VCaP (cell line): ENCODE measurements around the gene PRR29.

Source experiments
- H3K27ac ChIP-seq: fragments of 450-650 bp; 2 replicates; pipeline ENCODE4 v1.5.1; 2017
- TF ChIP-seq, protein P1 (sequence below): fragments of 450-650 bp; conservative IDR thresholded peaks from 2 replicates; pipeline ENCODE4 v1.5.1; 2017; ENCODE audit warnings: mild to moderate bottlenecking, moderate library complexity

The PRR29 gene

DNA sequence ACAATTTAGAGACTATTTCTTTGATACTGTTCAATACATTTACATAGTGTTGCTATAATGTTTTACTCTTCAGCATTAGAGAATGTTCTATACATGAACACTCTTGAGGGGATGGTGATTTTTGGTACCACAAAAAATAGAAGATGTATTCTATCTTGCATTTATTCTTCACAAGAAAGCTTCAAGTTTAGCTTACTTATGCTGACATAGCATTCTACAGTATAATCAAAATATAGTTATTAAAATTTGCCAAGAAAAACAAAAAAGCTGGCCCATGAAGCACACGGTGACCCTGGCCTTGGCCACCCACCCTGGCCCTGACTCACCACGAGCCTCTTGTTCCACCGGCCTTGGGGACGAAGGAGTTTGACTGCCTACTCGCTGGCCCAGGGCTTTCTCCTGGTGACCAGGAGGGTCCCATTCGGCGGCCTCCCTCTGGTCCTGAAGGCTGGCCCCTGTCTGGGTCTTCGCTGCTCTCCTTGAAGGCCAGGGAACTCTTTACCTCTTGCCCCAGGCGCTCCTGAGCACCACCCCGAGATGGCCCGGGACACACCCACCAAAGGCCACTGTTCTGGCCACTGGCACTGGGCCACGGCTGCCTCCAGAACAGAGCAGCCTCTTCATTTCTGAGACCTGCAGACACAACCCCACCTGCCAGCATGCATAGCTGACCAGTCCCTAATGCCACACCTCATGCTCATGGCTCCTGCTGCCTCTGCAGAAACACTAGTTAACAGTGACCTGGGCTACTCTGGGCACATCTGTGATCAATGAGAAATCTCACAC is 44.7 kb downstream of the PRR29 start:
- TF ChIP-seq, protein P1, sequence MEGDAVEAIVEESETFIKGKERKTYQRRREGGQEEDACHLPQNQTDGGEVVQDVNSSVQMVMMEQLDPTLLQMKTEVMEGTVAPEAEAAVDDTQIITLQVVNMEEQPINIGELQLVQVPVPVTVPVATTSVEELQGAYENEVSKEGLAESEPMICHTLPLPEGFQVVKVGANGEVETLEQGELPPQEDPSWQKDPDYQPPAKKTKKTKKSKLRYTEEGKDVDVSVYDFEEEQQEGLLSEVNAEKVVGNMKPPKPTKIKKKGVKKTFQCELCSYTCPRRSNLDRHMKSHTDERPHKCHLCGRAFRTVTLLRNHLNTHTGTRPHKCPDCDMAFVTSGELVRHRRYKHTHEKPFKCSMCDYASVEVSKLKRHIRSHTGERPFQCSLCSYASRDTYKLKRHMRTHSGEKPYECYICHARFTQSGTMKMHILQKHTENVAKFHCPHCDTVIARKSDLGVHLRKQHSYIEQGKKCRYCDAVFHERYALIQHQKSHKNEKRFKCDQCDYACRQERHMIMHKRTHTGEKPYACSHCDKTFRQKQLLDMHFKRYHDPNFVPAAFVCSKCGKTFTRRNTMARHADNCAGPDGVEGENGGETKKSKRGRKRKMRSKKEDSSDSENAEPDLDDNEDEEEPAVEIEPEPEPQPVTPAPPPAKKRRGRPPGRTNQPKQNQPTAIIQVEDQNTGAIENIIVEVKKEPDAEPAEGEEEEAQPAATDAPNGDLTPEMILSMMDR: no peak
- H3K27ac ChIP-seq: no peak overlapping the region

DNA sequence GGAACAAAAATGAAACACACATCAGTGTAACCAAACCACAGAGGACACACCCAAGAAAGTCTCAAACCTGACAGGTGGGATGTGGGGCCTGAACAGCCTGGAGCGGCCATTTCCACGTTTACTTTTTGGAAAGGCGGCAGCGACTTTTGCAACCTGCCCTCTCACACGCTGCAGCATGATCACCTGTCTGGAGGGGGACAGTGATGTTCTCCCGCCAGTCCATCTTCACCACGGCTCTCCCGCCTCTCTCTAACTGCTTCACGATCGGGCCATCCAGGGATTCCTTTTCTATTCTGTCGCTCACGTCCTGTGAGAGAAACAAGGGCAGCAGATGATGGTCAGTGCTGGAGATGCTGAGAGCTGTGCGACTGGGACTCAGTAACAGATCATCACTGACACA is 47.0 kb downstream of the PRR29 start:
- H3K27ac ChIP-seq: no peak overlapping the region
- TF ChIP-seq, protein P1: no peak

DNA sequence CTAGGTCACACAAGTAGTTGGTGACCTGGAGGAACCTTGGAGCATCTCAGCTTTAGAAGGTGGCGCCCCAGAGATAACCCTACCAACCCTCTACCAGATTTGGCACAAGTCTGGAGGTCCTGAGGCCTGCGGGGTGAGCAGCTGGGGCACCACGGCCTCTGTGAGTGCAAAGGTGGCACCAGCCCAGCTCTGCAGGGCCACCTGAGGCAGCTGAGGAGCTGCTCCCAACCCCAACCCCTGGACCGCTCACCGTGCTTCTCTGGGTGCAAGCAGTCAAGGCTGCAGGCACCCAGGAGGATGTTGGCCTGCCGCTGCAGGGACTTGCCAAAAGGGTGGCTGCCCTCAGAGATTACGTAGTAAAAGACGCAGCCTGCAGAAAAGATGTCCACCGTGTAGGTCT is 50.7 kb downstream of the PRR29 start:
- TF ChIP-seq, protein P1: no peak
- H3K27ac ChIP-seq: no peak overlapping the region

DNA sequence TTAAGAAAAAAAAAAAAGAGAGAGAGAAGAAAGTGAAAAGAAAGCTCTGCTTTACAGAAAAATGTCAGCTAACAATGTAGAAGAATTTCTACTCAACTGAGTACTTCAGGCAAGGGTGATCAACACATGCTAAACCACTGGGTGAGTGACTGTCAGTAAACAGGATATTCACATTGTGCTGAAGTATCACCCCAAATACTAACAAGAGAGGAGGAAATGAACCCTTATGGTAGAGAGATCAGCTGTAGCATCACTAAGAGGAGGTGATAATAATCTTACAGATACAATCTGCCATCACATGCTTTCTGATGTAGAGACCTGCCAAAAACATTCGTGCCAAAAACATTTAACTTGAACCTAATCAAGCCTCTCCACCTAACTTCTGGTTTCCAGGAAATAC is 53.0 kb downstream of the PRR29 start:
- peak overlapping the region; percentile 43 for H3K27ac ChIP-seq
- TF ChIP-seq, protein P1: no peak

DNA sequence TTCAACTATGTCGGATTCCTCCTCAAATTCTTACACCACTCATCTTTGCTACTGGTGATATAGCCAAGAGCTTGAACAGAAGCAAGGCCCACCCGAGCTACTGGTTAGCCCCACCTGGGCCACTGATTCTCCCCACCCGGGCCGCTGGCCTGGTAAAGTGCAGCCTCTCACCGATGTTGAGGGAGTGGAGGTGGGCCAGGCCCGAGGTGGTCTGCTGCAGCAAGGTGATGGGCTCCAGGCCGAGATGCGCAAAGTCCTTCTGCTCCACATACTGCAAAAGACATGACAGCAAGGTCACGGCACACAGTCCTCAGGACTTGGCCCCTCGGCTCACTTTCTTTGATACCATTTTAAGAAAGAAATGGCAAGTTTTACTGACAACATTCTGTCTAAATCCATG is 55.0 kb downstream of the PRR29 start:
- H3K27ac ChIP-seq: no peak overlapping the region
- TF ChIP-seq, protein P1: no peak
